ENCODE results near the gene ARHGEF3. TPM values are rescaled to one million over a fixed set of nuclear protein-coding genes. Genes with fewer than 3 reads are reported as not detected.

The ARHGEF3 gene
- total RNA-seq, 1 experiment from 2014 or later = 4.4 TPM

- Histone ChIP-seq H2BK15ac (ENCODE audit: low read depth, low read length) (no peak overlapping the region), H2BK5ac (ENCODE audit: insufficient read length, low read length) (no peak overlapping the region), H3K79me1 (ENCODE audit: insufficient read depth, low read depth, low read length, poor library complexity, severe bottlenecking) (no peaks in the 10 kb centered on the region), H2BK20ac (ENCODE audit: low read depth, low read length, poor library complexity, severe bottlenecking) (no peak overlapping the region), H4K91ac (ENCODE audit: insufficient read length, low read depth, low read length) (no peak overlapping the region), H3K23me2 (ENCODE audit: insufficient read length, low read depth, low read length, poor library complexity, severe bottlenecking) (no peaks in the 10 kb centered on the region), H2AFZ (ENCODE audit: low read length) (no peak overlapping the region), H3K56ac (ENCODE audit: insufficient read length, low read depth, low read length) (no peak overlapping the region), H3K18ac (ENCODE audit: insufficient read length, low read depth, low read length) (no peak overlapping the region), H2BK120ac (ENCODE audit: low read depth, low read length, poor library complexity, severe bottlenecking) (no peak overlapping the region), H3K14ac (ENCODE audit: insufficient read depth, low read length) (no peak overlapping the region), H2AK5ac (ENCODE audit: insufficient read length, low read length) (no peak overlapping the region), H3K27ac (ENCODE audit: insufficient read length, low read depth, low read length) (no peak overlapping the region), H3K27me3 (ENCODE audit: insufficient read depth, low read length) (no peaks in the 10 kb centered on the region), H4K8ac (replicated peaks; ENCODE audit: insufficient read length, low read depth, low read length) (no peak overlapping the region), H4K5ac (ENCODE audit: insufficient read length, low read depth, low read length) (no peak overlapping the region), H3K4ac (ENCODE audit: low read depth, low read length) (no peak overlapping the region), H3K9me3 (ENCODE audit: control insufficient read depth, low read depth, low read length) (no peaks in the 10 kb centered on the region), H3K4me2 (ENCODE audit: insufficient read depth, insufficient read length, low read length) (no peak overlapping the region), H3K23ac (ENCODE audit: insufficient read length, low read depth, low read length) (no peak overlapping the region), H2BK12ac (ENCODE audit: insufficient read length, low read depth, low read length) (no peak overlapping the region), H3K4me1 (ENCODE audit: insufficient read depth, low read length) (no peaks in the 10 kb centered on the region), H3T11ph (ENCODE audit: low read length) (no peak overlapping the region), H3K79me2 (ENCODE audit: insufficient read depth, low read length) (no peaks in the 10 kb centered on the region), H3K9ac (ENCODE audit: extremely low read depth, insufficient read length, low read length) (no peak overlapping the region), H4K20me1 (ENCODE audit: control insufficient read depth, insufficient read depth, insufficient read length) (no peaks in the 10 kb centered on the region)
- WGBS (ENCODE audit: extremely low coverage, insufficient read length, low lambda C conversion rate) = no CpG with 5 or more reads among the region's 6 CpGs
- Mint-ChIP-seq H3K4me3 (no peak overlapping the region), H3K36me3 (ENCODE audit: insufficient read depth in 1 of 3, low read depth in 3 of 3) (peaks cover 0 to 8% (median 4%) of the 10 kb centered on the region in 3 experiments; a peak in 2 of 7 replicates), H3K27me3 (ENCODE audit: low read depth) (peaks cover 27% of the 10 kb centered on the region), H3K27ac (no peak overlapping the region), H3K4me1 (peaks cover 22 to 32% of the 10 kb centered on the region in 2 experiments), H3K9me3 (peaks cover 7 to 9% of the 10 kb centered on the region in 2 experiments; a peak in 3 of 5 replicates)
- no peak for DNase-seq
- TF ChIP-seq CTCF (conservative IDR thresholded peaks at IDR 0.05) = no peak
These were observed 36.7 kb downstream of the ARHGEF3 start for GRCh38 chr3:56764904-56765547.
